HG03135 (cell line): Measurements from ENCODE around the gene SAMM50.
"Not testable (repeated sequence)": the region's sequence is repeated elsewhere in the genome, so short reads cannot be mapped to it uniquely, and the experiment has no call there.

Experiments
- ATAC-seq: cut with Tn5 transposase; IDR thresholded peaks from one replicate; pipeline ENCODE4 v1.9.1; 2021; ENCODE audit warnings: mild to moderate bottlenecking, moderate library complexity; ENCODE audit not compliant: unreplicated experiment

SAMM50 gene

DNA sequence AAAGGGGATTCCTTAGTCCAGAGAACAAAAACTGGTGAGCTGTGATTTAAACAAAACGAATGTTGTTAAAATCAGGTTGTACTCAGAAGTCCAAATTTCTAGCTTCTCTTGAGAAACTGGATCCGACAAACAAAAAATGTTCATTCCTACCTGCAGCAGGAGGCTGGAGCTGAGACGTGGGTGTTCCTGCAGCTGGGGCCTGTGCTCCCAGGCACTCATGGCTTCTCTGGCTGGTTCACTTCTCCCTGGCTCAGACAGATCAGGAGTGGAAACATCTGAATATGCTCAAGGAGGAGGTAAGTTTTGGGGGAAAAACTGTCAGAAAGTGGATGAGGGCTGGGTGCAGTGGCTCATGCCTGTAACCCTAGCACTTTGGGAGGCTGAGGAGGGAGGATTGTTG is 44.1 kb downstream of the SAMM50 start:
- no peak for ATAC-seq

- ATAC-seq = no peak
Measured at GRCh38 chr22:44000123-44000522, 44.9 kb downstream of the SAMM50 start.

DNA sequence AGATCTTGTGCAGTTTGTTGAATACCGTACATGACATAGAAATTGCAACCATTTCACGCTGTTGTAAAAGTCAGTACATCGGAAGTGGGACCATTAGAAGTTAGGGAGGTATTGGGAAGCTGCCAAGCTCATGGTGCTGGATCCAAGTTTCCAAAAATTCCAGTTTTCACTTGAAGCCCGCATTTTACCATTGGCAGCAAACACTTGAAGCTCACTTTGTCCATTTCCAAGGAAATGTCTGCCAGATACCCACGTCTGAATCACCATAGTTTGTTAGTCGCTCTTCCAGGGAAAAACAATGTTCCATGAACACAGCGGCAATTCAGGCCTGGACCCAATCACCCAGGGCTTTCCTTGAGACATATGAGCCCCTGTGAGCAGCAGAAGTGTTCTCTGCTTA is 46.3 kb downstream of the SAMM50 start:
- no peak for ATAC-seq

GRCh38 chr22:44002324-44002723 is 47.1 kb downstream of the SAMM50 start:
- no peak for ATAC-seq

DNA sequence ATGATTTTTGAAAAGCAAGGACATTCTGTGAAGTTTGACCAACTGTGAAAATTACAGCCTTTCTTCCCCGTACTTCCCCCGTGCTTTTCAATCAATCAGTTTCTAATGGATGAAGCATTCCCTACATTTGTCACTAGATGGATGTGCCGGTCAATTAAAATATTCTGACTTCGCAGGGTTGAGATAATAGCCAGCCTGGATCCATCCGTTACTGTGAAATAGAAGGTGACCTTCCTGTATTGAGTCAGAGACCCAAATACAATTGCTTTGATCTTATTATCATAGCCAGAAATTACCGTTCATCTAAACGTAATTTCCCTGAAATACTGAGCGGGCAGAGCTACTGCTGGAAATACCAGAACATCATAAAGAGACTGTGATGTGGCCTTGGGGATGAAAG is 47.8 kb downstream of the SAMM50 start:
- ATAC-seq = no peak

DNA sequence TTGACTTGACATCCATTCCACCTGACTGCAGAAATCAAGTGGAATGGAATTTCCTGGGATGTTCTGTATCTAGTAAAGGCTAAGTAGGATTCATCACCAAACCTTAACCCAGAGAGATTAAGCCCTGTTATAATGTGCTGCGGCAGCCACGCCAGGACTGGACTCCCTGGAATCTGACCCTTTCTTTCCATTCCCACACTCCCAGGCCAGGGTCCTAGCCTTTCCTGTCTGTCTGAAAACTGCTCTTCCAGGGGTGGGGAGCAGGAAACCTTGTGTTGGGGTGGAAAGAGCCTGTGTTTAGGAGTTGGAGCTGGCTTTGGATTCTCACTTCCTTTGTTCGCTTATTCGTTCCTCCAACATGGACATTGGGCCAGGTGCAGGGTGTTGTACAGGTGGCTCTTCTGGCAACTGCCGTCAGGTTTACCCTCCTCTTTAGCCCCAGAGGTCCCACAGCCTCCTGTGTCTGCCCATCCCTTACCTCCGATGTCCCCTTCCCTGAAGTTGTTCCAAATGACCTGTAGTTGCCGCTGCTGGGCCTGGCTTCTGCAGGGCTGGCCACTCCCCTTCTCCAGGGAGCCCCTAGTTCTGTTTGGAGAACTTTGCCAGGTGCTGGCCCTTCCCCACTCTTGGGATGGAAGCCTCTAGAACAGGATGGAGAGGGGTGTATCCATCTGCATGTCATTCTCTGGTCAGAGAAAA is 48.3 kb downstream of the SAMM50 start:
- no peak for ATAC-seq

DNA sequence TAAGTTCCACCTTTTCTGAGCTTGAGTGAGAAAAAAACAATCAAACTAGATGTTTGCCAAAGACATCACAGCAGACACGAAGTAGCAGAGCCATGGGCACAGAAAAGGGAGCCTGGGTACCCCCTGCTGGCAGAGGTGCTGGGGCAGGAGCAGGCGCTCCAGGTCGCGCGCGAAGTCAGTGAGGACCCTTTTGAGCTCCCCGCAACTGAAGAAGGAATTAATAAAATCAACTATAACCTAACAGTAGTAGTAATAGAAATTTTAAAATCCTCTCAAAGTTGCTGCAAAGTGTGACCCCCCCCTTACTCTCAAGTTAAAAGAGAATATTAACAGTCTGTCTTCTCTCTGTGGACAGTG is 48.8 kb downstream of the SAMM50 start:
- ATAC-seq = no peak

DNA sequence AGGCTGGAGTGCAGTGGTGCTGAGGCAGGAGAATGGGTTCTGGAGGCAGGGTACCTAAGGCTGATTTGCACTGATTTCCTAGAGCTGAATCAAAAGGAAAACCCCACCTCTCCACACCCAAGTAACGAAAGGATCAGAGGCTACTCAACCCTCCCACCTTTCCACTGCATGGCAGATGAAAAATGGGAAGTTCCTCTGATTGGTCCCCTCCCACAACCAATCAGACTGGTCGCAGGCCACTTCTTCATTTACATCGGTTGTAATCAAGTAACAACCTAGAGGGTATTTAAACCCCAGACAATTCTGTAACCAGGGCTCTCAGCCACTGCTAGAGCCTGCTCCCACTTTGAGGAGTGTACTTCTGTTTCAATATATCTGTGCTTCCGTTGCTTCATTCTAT is 50.3 kb downstream of the SAMM50 start:
- ATAC-seq = no peak

GRCh38 chr22:44012162-44012561 is 56.9 kb downstream of the SAMM50 start:
- ATAC-seq = no peak

GRCh38 chr22:44012591-44012990 is 57.3 kb downstream of the SAMM50 start:
- ATAC-seq = no peak

GRCh38 chr22:44014241-44014640 is 59.0 kb downstream of the SAMM50 start:
- ATAC-seq = no peak

DNA sequence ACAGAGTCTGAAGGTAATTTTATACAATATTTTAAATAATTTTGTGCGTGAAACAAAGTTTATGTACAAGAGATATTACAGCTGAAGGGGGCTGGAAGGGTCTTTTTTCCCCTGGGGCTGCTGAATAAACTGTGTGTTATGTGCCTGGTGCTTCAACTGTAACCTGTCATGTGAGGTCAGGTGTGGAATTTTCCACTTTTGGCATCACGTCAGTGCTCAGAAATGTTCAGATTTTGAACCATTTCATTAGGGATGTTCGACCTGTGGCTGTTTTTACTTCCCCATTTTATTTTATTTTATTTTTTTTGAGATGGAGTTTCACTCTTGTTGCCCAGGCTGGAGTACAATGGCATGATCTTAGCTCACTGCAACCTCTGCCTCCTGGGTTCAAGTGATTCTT is 61.3 kb downstream of the SAMM50 start:
- not testable (repeated sequence) for ATAC-seq

DNA sequence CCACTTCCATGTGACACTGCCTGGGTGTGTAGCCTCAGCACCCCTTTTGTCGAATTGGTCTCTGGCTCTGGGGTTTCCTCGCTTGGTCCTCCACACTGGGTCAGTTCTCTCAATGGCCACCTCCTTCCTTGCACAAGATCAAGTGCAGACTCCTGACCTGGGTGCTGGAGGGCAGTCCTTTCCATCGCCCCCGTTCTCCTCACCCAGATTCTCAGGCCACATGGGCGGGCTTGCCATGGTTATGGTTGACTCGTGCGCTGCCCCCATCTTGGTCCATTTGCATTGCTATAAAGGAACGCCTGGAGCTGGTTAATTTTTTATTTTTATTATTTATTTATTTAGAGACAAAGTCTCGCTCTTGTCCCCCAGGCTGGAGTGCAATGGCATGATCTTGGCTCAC is 63.4 kb downstream of the SAMM50 start:
- no peak for ATAC-seq

GRCh38 chr22:44019416-44019815 is 64.2 kb downstream of the SAMM50 start:
- ATAC-seq = no peak

- no peak for ATAC-seq
Measured at GRCh38 chr22:44019846-44020245, 64.6 kb downstream of the SAMM50 start.

DNA sequence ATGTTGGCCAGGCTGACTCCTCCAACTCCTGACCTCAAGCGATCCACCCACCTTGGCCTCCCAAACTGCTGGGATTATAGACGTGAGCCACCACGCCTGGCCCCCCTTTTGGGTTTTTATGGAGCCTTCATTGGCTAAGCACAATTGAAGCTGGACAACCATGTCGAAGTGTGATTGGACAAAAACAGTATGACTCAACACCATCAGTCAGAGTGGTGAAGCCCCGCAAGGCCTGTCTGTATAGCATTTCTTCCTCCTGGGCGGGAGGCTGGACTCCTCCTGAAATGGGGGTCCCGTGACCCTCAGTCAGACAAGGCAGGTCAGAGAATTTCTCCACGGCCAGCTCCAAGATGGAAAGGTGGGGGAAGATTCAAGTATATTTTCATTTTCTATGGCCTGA is 65.7 kb downstream of the SAMM50 start:
- no peak for ATAC-seq

DNA sequence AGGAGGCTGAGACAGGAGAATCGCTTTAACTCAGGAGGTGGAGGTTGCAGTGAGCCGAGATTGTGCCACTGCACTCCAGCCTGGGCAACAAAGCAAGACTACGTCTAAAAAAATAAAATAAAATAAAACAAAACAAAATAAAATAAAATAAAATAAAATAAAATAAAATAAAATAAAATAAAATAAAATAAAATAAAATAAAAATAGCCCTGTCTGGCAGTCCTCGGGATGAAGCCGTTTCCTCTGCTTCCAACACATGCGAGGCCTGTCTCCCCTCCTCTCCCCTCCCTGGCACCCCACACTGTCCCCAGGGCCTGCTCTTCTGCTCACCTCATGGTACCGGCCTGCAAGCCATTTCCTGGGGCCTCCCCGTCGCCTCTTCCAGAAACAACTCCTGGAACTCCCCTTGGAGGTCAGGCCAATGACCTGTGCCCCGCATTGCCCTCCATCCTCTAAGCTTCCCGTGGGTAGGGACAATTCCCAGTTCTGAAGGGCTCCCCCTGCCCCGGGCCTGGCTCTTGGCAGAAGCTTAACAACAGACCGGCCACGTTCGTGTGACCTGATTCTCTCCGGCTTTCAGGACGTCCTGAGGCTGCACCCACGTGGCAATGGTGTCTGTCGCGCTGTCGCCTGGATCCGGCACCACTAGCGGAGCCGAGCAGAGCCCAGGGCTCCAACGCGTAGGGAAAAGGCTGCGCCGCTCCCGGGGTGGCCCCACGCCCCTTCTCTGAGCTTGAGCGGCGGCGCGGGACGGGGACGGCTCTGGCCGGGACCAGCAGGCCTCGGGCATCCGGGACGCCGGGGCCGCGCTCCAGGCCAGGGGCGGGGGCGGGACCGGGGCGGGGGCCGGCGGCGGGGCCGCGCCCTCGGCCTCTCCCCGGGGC is 68.4 kb downstream of the SAMM50 start:
- no peak for ATAC-seq

DNA sequence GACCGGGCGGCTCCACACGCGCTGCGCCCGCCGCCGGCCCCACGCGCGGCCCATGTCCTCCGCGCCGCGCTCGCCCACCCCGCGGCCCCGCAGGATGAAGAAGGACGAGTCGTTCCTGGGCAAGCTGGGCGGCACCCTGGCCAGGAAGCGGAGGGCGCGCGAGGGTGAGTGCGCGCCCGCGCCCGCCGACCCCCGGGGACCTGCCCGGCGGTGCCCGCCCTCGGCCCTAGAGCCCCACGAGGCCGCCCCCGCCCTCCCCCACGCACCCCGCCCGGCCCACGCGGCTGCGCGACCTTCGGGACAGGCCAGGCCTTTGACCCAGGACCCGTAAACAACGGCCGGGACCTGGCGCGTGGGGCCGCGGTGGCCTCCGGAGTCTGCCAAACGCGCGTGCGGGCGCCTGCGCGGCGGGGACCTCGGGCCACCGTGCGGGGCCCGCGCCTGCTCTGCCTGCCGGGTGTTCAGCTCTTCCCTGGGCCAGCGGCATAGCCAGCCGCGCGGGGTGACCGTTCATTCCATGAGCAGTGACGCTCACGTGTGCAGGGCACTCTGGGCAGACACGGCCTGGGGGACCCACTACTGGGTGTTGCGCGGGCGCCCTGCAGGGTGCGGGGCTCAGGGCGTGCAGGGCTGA is 69.2 kb downstream of the SAMM50 start, which contains the start of gene PARVB:
Gene PARVB (plus strand): TSS at position 15 of the 634 bp plus-strand sequence. CDS start 38 bp downstream, at position 53.
- ATAC-seq = no peak

DNA sequence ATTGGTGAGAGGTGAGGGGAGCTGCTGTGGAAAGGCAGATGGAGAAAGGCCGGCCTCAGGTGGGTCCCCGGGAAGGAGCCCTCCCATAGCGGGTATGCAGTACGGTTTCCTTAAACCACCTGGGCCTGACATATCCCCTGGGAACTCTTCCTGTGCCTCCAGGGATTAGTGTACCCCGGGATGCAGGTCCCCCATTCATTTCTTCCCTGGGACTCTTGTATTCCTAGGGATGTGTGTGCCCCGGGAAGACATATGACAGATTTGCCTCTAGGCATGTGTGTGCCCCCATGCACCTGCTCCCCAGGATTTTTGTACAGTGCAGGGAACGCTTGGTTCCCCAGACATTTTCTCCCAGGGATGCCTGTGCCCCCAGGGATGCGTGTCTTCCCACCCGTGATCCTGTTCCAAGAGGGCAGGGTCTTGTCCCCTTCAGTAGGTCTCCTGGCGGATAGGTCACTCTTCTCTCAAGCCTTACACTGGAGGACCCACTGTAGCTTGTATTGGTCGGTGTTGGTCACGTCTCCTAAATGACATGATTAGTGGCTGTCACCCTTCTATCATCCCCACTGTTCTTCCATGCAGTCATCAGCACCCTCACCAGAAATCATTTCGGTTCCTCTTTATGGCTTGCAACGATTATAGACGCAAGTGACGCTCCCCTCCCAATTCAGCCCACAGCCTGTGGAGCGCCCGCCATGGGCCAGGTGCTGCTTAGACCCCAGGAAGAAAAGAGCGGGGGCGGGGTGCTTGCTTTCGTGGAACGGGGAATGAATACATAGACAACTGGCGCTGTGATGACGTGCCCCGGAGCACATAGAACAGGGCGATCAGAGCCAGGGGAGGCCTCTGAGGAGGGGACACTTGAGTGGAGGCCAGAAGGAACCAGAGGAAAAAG is 70.2 kb downstream of the SAMM50 start:
- ATAC-seq = peak; percentile 42

DNA sequence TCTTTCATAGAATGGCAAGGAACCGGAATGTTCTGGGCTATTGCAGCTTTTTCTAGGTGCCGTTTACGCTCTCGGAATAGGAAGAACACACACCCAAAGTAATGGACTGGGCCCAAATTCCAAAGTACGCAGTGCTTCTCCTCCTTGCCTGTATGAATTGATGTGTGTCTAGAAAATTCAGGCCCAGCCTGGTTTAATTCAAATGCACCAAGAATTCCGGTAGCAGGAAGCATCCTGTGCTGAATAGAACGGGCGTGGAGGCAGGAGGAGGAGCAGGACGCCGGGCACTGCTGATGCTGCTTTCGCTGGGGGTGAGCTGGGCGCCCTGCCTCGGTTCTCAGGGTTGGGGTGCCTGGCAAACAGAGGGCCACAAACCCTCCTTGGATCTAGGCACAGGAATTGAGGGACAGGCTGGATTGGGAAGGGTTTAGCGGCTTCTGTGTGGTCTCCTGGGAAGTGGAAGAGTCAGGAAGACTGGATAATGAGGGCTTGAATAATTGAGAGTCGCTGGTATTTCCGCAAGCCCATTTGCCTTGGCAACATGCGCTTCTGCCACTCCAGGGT is 70.9 kb downstream of the SAMM50 start:
- ATAC-seq = no peak
